ENCODE results near the gene RABEP2. TPM values are rescaled to one million over a fixed set of nuclear protein-coding genes. Genes with fewer than 3 reads are reported as not detected.

RABEP2 gene
- total RNA-seq, 1 experiment from 2014 or later = 48.5 TPM

GRCh38 chr16:28915181-28915580 is 9.9 kb downstream of the RABEP2 start:
- H3K9me2 ChIP-seq (ENCODE audit: insufficient read depth) = no peaks in the 10 kb centered on the region
- no peak overlapping the region for H3K27ac ChIP-seq
- DNase-seq = no peak
- no peak overlapping the region for H3K4me2 ChIP-seq
- BruUV-seq (replicated peaks) = no TSS peak
- H4K20me1 ChIP-seq (ENCODE audit: insufficient read depth) = no peaks in the 10 kb centered on the region
- ChIA-PET CTCF (no interaction called here), POLR2A (ENCODE audit: unreplicated experiment) (interaction anchor here (0.7 kb wide), 1 partner anchor 35 kb away, joined by 7 read pairs; the partner anchor contains the start of gene NFATC2IP)
- no peaks in the 10 kb centered on the region for H3K79me2 ChIP-seq (ENCODE audit: low read depth)
- no peaks in the 10 kb centered on the region for H3K9me3 ChIP-seq (ENCODE audit: insufficient read depth, low read depth)
- H3K4me1 ChIP-seq (replicated peaks; ENCODE audit: insufficient read depth) = peaks cover 10% of the 10 kb centered on the region
- no peak for TF ChIP-seq EZH2 (IDR thresholded peaks at IDR 0.05; ENCODE audit: low read depth)
- no peak for TF ChIP-seq CTCF (conservative IDR thresholded peaks at IDR 0.05)
- H3K27me3 ChIP-seq (ENCODE audit: insufficient read depth, low read depth) = no peaks in the 10 kb centered on the region
- H3F3A ChIP-seq (ENCODE audit: insufficient read depth, low read depth) = peaks cover 53% of the 10 kb centered on the region
- no peak overlapping the region for H2AFZ ChIP-seq
- no peaks in the 10 kb centered on the region; the same call in 1 of the 2 replicates for H3K36me3 ChIP-seq (ENCODE audit: low read depth)
- H3K4me3 ChIP-seq = no peak overlapping the region
- intact Hi-C loops (cut with micrococcal nuclease; ENCODE audit: unreplicated experiment) = no loop called here

- no peak for TF ChIP-seq CTCF (conservative IDR thresholded peaks at IDR 0.05)
- no peak for TF ChIP-seq EZH2 (IDR thresholded peaks at IDR 0.05; ENCODE audit: low read depth)
- DNase-seq = no peak
- BruUV-seq (replicated peaks) = no TSS peak
- intact Hi-C loops (cut with micrococcal nuclease; ENCODE audit: unreplicated experiment) = loop anchor here (5.0 kb wide), 1 partner anchor 33 kb away; no protein-coding TSS in a partner anchor
- ChIA-PET CTCF (no interaction called here), POLR2A (ENCODE audit: unreplicated experiment) (no interaction called here)
- no peak overlapping the region for H3K27ac ChIP-seq
- H3K79me2 ChIP-seq (ENCODE audit: low read depth) = no peaks in the 10 kb centered on the region
- H3F3A ChIP-seq (ENCODE audit: insufficient read depth, low read depth) = peaks cover 56% of the 10 kb centered on the region
- no peaks in the 10 kb centered on the region for H3K27me3 ChIP-seq (ENCODE audit: insufficient read depth, low read depth)
- no peaks in the 10 kb centered on the region for H3K9me3 ChIP-seq (ENCODE audit: insufficient read depth, low read depth)
- no peaks in the 10 kb centered on the region for H3K9me2 ChIP-seq (ENCODE audit: insufficient read depth)
- no peaks in the 10 kb centered on the region; the same call in 1 of the 2 replicates for H3K36me3 ChIP-seq (ENCODE audit: low read depth)
- H3K4me2 ChIP-seq = no peak overlapping the region
- peaks cover 15% of the 10 kb centered on the region for H3K4me1 ChIP-seq (replicated peaks; ENCODE audit: insufficient read depth)
- no peak overlapping the region for H2AFZ ChIP-seq
- H4K20me1 ChIP-seq (ENCODE audit: insufficient read depth) = no peaks in the 10 kb centered on the region
- no peak overlapping the region for H3K4me3 ChIP-seq
Measured at GRCh38 chr16:28913946-28914724, 10.9 kb downstream of the RABEP2 start.

- Histone ChIP-seq H3K27ac (no peak overlapping the region), H3K4me2 (no peak overlapping the region), H3K79me2 (ENCODE audit: low read depth) (no peaks in the 10 kb centered on the region), H3K36me3 (ENCODE audit: low read depth) (peaks cover 7% of the 10 kb centered on the region), H3K4me1 (replicated peaks; ENCODE audit: insufficient read depth) (peaks cover 15% of the 10 kb centered on the region), H3F3A (ENCODE audit: insufficient read depth, low read depth) (peaks cover 44% of the 10 kb centered on the region), H3K9me3 (ENCODE audit: insufficient read depth, low read depth) (no peaks in the 10 kb centered on the region), H2AFZ (no peak overlapping the region), H3K4me3 (no peak overlapping the region), H4K20me1 (ENCODE audit: insufficient read depth) (no peaks in the 10 kb centered on the region), H3K9me2 (ENCODE audit: insufficient read depth) (no peaks in the 10 kb centered on the region), H3K27me3 (ENCODE audit: insufficient read depth, low read depth) (no peaks in the 10 kb centered on the region)
- ChIA-PET POLR2A (ENCODE audit: unreplicated experiment) (interaction anchor here (0.6 kb wide), 2 partner anchors 38 to 85 kb away, joined by 4 to 7 read pairs; no protein-coding TSS in a partner anchor), CTCF (interaction anchor here (0.6 kb wide), 1 partner anchor 60 kb away, joined by 10 read pairs; no protein-coding TSS in a partner anchor)
- intact Hi-C loops (cut with micrococcal nuclease; ENCODE audit: unreplicated experiment) = loop anchor here (5.0 kb wide), 1 partner anchor 35 kb away; no protein-coding TSS in a partner anchor
- BruUV-seq (replicated peaks) = no TSS peak
- no peak for TF ChIP-seq CTCF (conservative IDR thresholded peaks at IDR 0.05)
- no peak for TF ChIP-seq EZH2 (IDR thresholded peaks at IDR 0.05; ENCODE audit: low read depth)
- DNase-seq = no peak
Measured at GRCh38 chr16:28912558-28912957, 12.5 kb downstream of the RABEP2 start.

Data from PC-9 (cell line).